Measurements from ENCODE around the gene SOBP. TPM values are rescaled to one million over a fixed set of nuclear protein-coding genes. Genes with fewer than 3 reads are reported as not detected.

The SOBP gene
- polyA plus RNA-seq, 1 donor (not counting 4 experiments of a cell fraction or from before 2014, with no cell fraction given) = not detected

DNA sequence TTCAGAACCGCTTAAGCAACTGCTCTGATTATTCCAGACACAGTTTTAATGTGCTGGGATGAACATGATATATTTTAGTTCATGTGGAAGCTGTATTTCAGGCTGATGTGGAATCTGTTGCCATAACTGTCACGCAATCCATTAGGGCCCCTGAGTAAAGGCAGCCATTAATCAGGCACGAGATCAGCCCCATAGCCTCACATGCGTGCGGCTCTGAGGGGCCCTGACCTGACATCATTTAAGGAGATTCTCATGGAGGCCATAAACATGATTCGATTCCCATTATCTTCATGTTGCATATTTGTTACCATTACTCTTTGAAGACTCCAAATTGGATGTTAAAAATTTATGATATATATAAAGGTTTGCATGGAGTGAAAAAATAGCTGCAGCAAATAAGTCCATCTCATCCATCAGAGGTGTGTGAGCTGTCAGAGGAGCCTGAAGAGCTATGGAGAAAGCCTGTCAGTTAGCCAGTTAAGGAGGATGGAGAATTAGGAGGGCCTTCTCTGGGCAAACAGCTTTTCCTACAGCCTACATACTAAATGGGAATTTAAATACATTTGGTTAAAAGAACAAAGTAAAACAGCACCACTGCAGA, 89.6 kb downstream of the SOBP start:
- no peak overlapping the region for H2AFZ ChIP-seq (ENCODE audit: control insufficient read depth, low read length)
- DNase-seq (ENCODE audit: low read depth, low spot score) (no peak), FAIRE-seq (no peak)
- H3K9me3 ChIP-seq (ENCODE audit: control insufficient read depth, low read depth, low read length) = no peaks in the 10 kb centered on the region
- no peak overlapping the region for H3K4me2 ChIP-seq (ENCODE audit: control insufficient read depth, extremely low read depth, insufficient read depth, low read depth, low read length)
- no peaks in the 10 kb centered on the region for H3K36me3 ChIP-seq (ENCODE audit: control insufficient read depth in 2 of 2, extremely low read depth in 1 of 2, insufficient read depth in 2 of 2, low read length in 2 of 2)
- no peaks in the 10 kb centered on the region for H4K20me1 ChIP-seq (ENCODE audit: control insufficient read depth, extremely low read depth, insufficient read depth, low read length)
- no peaks in the 10 kb centered on the region for H3K79me2 ChIP-seq (ENCODE audit: control insufficient read depth, insufficient read depth, low read length)
- H3K9ac ChIP-seq (ENCODE audit: control insufficient read depth, extremely low read depth, insufficient read depth, low read length) = no peak overlapping the region
- TF ChIP-seq CTCF (optimal IDR thresholded peaks at IDR 0.05 in 1 of 3, IDR thresholded peaks at IDR 0.05 in 1 of 3, conservative IDR thresholded peaks at IDR 0.05 in 1 of 3; ENCODE audit: extremely low read depth in 1 of 3, insufficient read depth in 2 of 3, low read length in 3 of 3) = no peak
- no peak for TF ChIP-seq EZH2 (IDR thresholded peaks at IDR 0.05; ENCODE audit: low read length)
- H3K27me3 ChIP-seq (ENCODE audit: control insufficient read depth, extremely low read depth, insufficient read depth, low read length) = peaks cover under 1% of the 10 kb centered on the region
- no peak overlapping the region for H3K4me3 ChIP-seq (ENCODE audit: control insufficient read depth in 2 of 3, extremely low read depth in 1 of 3, insufficient read depth in 2 of 3, low read depth in 1 of 3, low read length in 3 of 3)
- H3K4me1 ChIP-seq (ENCODE audit: control insufficient read depth, extremely low read depth, insufficient read depth, low read length) = no peaks in the 10 kb centered on the region
- H3K27ac ChIP-seq (ENCODE audit: control insufficient read depth, insufficient read depth, low read length) = no peak overlapping the region
- dilution Hi-C loops (cut with MboI; ENCODE audit: extremely low pct_ligation_motif_present, low sequenced_read_pairs) = no loop called here
- H3K9me1 ChIP-seq (ENCODE audit: control insufficient read depth, extremely low read depth, insufficient read depth, low read length) = no peaks in the 10 kb centered on the region

- Histone ChIP-seq H3K9ac (ENCODE audit: control insufficient read depth, extremely low read depth, insufficient read depth, low read length) (no peak overlapping the region), H3K36me3 (ENCODE audit: control insufficient read depth in 2 of 2, extremely low read depth in 1 of 2, insufficient read depth in 2 of 2, low read length in 2 of 2) (no peaks in the 10 kb centered on the region), H3K4me2 (ENCODE audit: control insufficient read depth, extremely low read depth, insufficient read depth, low read depth, low read length) (no peak overlapping the region), H3K9me1 (ENCODE audit: control insufficient read depth, extremely low read depth, insufficient read depth, low read length) (no peaks in the 10 kb centered on the region), H2AFZ (ENCODE audit: control insufficient read depth, low read length) (no peak overlapping the region), H3K9me3 (ENCODE audit: control insufficient read depth, low read depth, low read length) (no peaks in the 10 kb centered on the region), H3K4me3 (ENCODE audit: control insufficient read depth in 2 of 3, extremely low read depth in 1 of 3, insufficient read depth in 2 of 3, low read depth in 1 of 3, low read length in 3 of 3) (no peak overlapping the region), H3K4me1 (ENCODE audit: control insufficient read depth, extremely low read depth, insufficient read depth, low read length) (no peaks in the 10 kb centered on the region), H3K79me2 (ENCODE audit: control insufficient read depth, insufficient read depth, low read length) (no peaks in the 10 kb centered on the region), H3K27me3 (ENCODE audit: control insufficient read depth, extremely low read depth, insufficient read depth, low read length) (no peaks in the 10 kb centered on the region), H3K27ac (ENCODE audit: control insufficient read depth, insufficient read depth, low read length) (no peak overlapping the region), H4K20me1 (ENCODE audit: control insufficient read depth, extremely low read depth, insufficient read depth, low read length) (no peaks in the 10 kb centered on the region)
- TF ChIP-seq CTCF (optimal IDR thresholded peaks at IDR 0.05 in 1 of 3, IDR thresholded peaks at IDR 0.05 in 1 of 3, conservative IDR thresholded peaks at IDR 0.05 in 1 of 3; ENCODE audit: extremely low read depth in 1 of 3, insufficient read depth in 2 of 3, low read length in 3 of 3) (no peak), EZH2 (IDR thresholded peaks at IDR 0.05; ENCODE audit: low read length) (no peak)
- FAIRE-seq = no peak
- dilution Hi-C loops (cut with MboI; ENCODE audit: extremely low pct_ligation_motif_present, low sequenced_read_pairs) = no loop called here
- no peak for DNase-seq (ENCODE audit: low read depth, low spot score)
Measured at GRCh38 chr6:107582086-107582485, 92.2 kb downstream of the SOBP start.
